Upper lobe of left lung (tissue), 4 donors: Measurements from ENCODE around the gene NSF.
"Not testable (repeated sequence)": the region's sequence is repeated elsewhere in the genome, so short reads cannot be mapped to it uniquely, and the experiment has no call there.

Experiments
- CTCF ChIP-seq, 6 experiments: fragments of 450-650 bp in 4 of 6; fragments of 200-600 bp in 2 of 6; sonication (generic) in 2 of 6; IDR thresholded peaks; one replicate each; pipeline ENCODE4 v1.5.1; 2016 to 2019; ENCODE audit warnings: antibody characterized with exemption in 6 of 6
- EP300 ChIP-seq, 4 donors: sonication (generic); formaldehyde crosslinking; IDR thresholded peaks; one replicate each; pipeline ENCODE4 v1.5.1; 2017; ENCODE audit warnings: antibody characterized with exemption in 4 of 4, control low read depth in 2 of 4
- POLR2A ChIP-seq, 4 donors: fragments of 450-650 bp; IDR thresholded peaks; one replicate each; pipeline ENCODE4 v1.5.1; 2016 to 2017; ENCODE audit warnings: antibody characterized with exemption in 4 of 4, mild to moderate bottlenecking in 2 of 4
- POLR2AphosphoS5 ChIP-seq, 2 donors: sonication (generic); formaldehyde crosslinking; IDR thresholded peaks; one replicate each; pipeline ENCODE4 v1.5.1; 2017; ENCODE audit warnings: antibody characterized with exemption in 2 of 2

DNA sequence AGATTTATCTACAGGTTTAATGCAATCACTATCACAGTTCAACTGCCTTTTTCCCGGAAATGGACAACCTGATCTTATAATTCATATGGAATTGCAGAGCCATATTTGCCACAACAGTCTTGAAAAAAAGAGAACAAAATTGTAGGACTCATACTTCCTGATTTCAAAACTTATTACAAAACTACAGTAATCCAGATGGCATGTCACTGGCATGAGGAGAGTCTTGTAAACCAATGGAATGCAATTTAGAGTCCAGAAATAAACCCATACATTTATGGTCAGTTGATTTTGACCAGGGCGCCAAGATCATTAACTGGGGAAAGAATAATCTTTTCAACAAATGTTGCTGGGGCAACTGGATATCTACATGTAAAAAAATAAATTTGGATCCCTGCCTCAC is 20.8 kb downstream of the NSF start:
- TF ChIP-seq CTCF, EP300, POLR2A, POLR2AphosphoS5 (IDR thresholded peaks at IDR 0.05): not testable (repeated sequence)
